Gastrocnemius medialis (tissue), 4 donors: Measurements from ENCODE around the gene RNF115.
"Not testable (repeated sequence)": the region's sequence is repeated elsewhere in the genome, so short reads cannot be mapped to it uniquely, and the experiment has no call there.

ENCODE experiments used
- CTCF ChIP-seq, 5 experiments: fragments of 450-650 bp in 3 of 5; fragments of 200-600 bp in 2 of 5; sonication (generic) in 2 of 5; IDR thresholded peaks in 4 of 5; conservative IDR thresholded peaks in 1 of 5; 1 replicate in 4 of 5; 2 replicates in 1 of 5; pipeline ENCODE4 v1.5.1; 2016 to 2019; ENCODE audit warnings: antibody characterized with exemption in 5 of 5, mild to moderate bottlenecking in 3 of 5, moderate library complexity in 3 of 5
- POLR2A ChIP-seq, 2 donors: fragments of 450-650 bp; IDR thresholded peaks; one replicate each; pipeline ENCODE4 v1.6.1; 2017; ENCODE audit warnings: antibody characterized with exemption in 2 of 2, mild to moderate bottlenecking in 2 of 2, moderate library complexity in 2 of 2

- TF ChIP-seq CTCF (IDR thresholded peaks at IDR 0.05 in 4 of 5, conservative IDR thresholded peaks at IDR 0.05 in 1 of 5); POLR2A (IDR thresholded peaks at IDR 0.05): not testable (repeated sequence)
Measured at GRCh38 chr1:145726193-145726592, 97.7 kb downstream of the RNF115 start.
